ENCODE data around the gene LRRC45.

LRRC45 gene

GRCh38 chr17:82065638-82066303 is 42.7 kb downstream of the LRRC45 start, which contains the start of gene DUS1L:
Gene DUS1L, minus strand, starts transcription at chr17:82065804. Its CDS starts 745 bp downstream, at chr17:82065059.
- DNase-seq: peak in 1 of 2 donors; percentile 55

GRCh38 chr17:82070611-82071010 is 47.5 kb downstream of the LRRC45 start:
- no peak for DNase-seq

GRCh38 chr17:82072827-82073226 is 49.7 kb downstream of the LRRC45 start:
- no peak for DNase-seq

- DNase-seq: no peak
These were observed 50.3 kb downstream of the LRRC45 start for GRCh38 chr17:82073446-82073845.

GRCh38 chr17:82076018-82076784 is 53.1 kb downstream of the LRRC45 start:
- no peak for DNase-seq

- no peak for DNase-seq
These were observed 53.9 kb downstream of the LRRC45 start for GRCh38 chr17:82076785-82077591.

- DNase-seq: no peak
These were observed 54.7 kb downstream of the LRRC45 start for GRCh38 chr17:82077617-82078358.

- no peak for DNase-seq
These were observed 55.3 kb downstream of the LRRC45 start for GRCh38 chr17:82078433-82078832.

- DNase-seq: no peak
These were observed 56.0 kb downstream of the LRRC45 start for GRCh38 chr17:82079001-82079677.

GRCh38 chr17:82080048-82080788 is 57.1 kb downstream of the LRRC45 start:
- no peak for DNase-seq

Measured in hippocampal formation (tissue), 2 donors.